Activated naive CD8-positive, alpha-beta T cell treated with anti-CD3 and anti-CD28 coated beads, Interleukin-2, amount 50 U/mL, for 16 hours (primary cell): ENCODE results near the gene VPS51.

Experiments used
- DNase-seq: peaks from one replicate; pipeline ENCODE4 v3.0.0-alpha.2; 2020; ENCODE audit warnings: low read depth, low spot score

VPS51 gene

DNA sequence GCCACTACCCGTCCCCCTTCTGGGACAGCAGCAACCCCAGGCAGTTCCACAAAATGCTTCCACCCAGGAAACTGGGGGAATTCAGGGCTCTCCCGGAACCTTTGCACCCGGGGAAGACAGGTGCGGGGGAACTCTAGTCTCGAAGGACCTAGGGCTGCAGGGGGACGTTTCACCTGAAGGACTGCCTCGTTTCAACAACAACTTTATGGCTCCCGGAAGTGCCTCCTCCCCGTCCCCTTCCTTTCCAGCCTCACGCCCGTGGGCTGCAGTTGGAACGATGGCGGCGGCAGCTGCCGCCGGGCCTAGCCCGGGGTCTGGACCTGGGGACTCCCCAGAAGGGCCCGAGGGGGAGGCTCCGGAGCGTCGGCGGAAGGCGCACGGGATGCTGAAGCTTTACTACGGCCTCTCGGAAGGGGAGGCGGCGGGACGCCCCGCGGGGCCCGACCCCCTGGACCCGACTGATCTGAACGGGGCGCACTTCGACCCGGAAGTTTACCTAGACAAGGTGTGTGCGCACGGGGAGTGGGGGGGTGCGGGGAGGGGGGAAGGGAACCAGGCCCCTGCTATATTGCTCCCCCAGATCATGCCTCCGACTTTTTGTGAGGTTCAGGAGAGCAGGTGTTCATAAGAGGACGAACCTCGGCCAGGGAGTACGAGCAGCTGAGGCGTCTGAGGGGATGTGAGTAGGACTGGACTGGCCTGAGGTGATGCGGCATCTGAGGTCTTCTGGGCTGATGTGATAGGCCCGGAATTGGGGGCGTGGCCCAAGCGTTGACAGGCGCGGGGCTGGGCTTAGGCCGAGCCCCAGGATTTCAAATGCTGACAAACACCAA lies at the start of gene VPS51:
VPS51 (plus strand) TSS at position 241 of the 833 bp plus-strand sequence; CDS start at position 278, 37 bp downstream.
- peak; percentile 60 for DNase-seq

DNA sequence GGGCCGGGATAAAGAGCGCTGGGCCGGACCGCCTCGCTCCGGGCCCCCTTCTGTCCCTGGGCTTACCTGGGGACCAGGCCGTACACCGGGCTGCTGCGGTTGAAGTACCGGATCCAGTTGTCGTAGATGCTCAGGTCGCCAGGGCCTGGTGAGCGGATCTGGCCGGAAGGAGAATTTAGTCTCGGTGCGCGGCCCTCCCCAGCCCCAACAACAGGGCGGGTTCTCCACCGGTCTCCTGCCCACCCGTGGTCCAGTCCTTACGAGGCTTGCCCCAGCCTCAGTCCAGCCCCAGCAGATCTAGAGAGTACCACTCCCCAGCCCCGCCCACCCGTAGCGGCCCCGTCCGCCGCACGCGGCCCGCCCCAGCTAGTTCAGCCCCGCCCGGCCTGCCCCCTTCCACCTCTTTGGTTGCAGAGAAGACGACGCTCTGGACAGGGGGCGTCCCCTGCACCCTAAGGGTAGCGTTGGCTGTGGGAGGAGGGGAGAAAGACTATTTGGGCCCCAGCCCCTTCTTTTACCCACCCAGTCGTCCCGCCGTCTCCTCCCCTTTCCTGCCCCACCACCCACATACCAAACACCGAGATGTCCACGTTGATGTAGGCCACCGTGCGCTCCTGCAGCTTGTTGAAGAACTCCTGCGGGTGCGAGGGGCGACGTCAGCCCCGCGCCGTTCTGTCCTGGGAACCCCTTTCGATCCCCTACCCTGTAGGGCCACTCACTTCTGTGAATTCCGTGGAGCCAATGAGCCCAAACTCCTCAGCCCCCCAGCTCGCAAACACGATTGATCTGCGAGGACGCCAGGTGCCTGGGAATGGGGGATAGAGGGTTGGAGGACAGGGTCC lies 48.2 kb upstream of the VPS51 start:
- DNase-seq: no peak

GRCh38 chr11:65051398-65051858 lies 44.6 kb upstream of the VPS51 start:
- no peak for DNase-seq

DNA sequence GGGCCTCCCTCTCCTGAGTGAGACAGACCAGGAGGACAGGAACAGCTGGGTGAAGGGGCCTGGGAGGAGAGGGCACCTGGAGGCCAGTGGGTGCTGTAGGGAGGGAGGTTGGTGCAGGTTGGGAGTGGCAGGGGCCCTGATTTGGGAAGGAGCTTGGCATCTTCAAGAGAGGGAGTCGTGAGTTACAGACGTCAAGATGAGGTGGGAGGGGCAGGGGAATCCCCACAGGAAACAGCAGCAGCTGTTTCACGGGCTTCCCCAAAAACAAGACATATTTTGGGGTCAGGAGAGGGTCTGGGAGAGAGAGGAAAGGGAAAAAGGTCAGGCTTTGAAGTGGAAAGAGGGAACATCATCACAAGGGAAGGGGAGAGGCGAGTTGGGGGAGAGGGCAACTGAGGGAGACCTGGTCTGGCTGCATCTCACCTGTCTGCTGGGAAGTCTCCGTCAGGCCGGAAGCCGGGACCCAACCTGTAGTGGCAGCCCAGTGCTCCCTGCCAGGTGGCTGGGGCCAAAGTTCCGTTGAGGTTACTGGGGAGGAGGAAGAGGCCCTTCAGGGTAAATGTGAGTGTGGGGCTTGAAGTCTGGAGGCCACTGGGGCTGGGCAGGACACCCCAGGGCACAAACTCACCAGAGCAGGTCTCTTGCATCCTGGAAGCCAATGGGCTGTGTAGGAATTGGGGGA lies 42.0 kb upstream of the VPS51 start:
- no peak for DNase-seq

DNA sequence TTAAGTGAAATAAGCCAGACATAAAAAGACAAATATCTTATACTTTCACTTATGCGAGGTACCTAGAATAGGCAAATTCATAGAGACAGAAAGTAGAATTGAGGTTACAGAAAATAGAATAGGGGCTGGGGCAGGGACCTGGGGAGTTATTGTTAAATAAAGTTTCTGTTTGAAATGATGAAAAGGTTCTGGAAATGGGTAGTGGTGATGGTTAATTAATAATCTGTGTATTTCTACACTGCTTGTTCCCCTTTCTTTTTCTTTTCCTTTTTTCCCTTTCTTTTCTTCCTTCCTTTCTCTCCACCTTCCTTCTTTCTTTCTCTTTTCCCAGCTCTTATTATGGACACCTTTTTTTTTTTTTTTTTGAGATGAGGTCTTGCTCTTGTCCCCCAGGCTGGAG lies 40.5 kb upstream of the VPS51 start:
- no peak for DNase-seq

GRCh38 chr11:65056999-65057398 lies 39.0 kb upstream of the VPS51 start:
- DNase-seq: no peak

- DNase-seq: no peak
Measured at GRCh38 chr11:65057526-65057925, 38.5 kb upstream of the VPS51 start.

- no peak for DNase-seq
Measured at GRCh38 chr11:65058012-65058411, 38.0 kb upstream of the VPS51 start.

GRCh38 chr11:65058419-65059054 lies 37.5 kb upstream of the VPS51 start, which contains the start of gene NAALADL1:
Gene NAALADL1, minus strand, starts transcription at chr11:65058553. Its CDS starts 32 bp downstream, at chr11:65058521.
- no peak for DNase-seq

DNA sequence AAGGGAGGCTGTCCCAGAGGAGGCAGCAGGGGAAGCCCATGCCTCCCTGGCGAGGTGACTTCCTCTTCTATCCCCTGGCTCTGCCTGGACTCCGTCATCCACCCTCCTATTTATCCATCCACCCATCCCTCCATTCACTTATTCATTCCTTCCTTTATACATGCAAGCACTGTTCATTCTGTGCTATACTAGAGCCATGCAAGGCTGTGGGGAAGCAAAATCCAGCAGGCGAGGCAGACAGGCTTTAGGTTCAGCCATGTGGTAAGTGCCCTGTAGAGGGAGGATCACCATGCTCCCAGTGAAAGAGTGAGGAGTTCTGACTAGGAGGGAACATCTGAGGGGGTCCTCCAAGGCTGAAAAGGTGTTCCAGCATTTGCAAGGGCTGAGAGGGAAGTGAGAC lies 36.5 kb upstream of the VPS51 start:
- no peak for DNase-seq

GRCh38 chr11:65059959-65060824 lies 35.8 kb upstream of the VPS51 start:
- DNase-seq: no peak

DNA sequence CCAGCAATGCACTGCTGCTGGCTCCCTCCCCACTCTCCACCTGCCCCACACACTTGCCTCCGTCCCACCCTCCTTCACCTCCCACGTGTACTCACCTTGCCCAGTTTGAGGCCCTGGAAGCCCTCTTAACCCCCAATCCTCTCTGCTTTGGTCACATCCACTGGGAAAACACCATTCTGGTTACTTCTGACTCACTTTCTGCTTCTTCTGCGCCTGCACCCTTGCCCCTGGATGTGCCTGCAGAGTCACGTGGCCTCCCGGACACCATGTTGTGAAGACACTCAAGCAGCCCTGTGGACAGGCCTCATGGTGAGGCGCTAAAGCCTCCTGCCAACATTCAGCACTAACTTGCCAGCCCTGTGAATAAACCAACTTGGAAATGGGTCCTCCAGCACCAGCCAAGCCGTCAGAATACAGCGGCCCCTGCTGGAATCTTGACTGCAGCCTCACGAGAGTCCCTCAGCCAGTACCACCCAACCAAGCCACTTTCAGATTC lies 35.1 kb upstream of the VPS51 start:
- no peak for DNase-seq

DNA sequence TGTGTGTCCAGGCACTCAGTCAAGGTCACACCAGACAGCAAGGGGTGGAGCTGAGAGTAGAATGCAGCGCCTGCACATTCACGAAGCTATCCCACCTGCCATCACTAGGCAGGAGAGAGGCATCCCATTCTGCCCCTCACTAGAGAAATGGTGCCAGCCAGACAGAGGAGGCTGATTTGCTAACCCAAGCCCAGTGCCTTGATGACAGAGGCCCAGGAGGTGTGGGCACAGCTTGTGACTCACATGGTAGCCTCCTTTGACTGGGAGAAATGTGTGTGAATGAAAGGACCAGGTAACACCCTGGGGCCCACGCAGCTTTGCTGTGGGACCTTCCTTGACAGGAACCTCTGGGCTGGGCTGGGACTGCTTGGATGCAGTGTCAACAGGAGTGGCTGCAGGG lies 32.5 kb upstream of the VPS51 start:
- no peak for DNase-seq

- no peak for DNase-seq
Measured at GRCh38 chr11:65064847-65065240, 31.2 kb upstream of the VPS51 start.

DNA sequence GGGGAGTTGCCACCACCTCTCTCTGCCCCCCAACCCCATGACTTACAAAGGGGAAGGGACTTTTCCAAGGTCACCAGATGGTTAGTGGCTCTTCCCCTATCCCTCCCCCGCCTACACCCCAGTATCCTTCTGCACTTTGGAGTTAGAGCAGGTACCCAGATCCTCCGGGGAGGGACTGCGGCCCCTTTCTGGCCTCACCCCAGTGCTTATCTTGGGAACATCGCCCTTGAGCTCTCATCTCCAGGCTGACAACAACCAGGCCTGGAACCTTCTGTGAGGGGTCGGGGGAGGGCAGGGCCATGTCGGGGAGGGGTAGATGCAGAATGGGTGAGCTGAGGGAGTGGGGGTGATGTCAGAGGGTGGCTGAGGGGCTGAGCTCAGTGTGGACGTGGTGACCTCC lies 30.2 kb upstream of the VPS51 start:
- no peak for DNase-seq

DNA sequence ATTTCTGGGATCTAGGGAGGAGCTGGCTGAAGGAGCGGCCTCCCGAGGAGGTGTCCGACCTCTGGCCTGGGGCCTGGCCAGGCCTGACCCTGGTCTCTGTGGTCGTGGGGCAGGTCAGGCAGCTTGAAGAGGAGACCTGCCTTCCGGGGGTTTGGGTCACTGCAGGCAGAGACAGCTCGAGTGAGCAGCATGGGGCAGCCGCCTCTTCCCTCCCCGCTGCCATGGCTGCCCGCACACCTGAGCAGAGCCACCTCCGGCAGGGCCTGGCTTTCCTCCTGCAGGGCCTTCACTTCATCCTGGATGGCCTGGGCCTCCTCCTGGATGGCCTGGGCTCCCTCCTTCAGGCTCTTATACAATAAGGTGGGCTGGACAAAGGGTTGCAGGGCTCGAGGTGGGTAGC lies 29.7 kb upstream of the VPS51 start:
- no peak for DNase-seq

DNA sequence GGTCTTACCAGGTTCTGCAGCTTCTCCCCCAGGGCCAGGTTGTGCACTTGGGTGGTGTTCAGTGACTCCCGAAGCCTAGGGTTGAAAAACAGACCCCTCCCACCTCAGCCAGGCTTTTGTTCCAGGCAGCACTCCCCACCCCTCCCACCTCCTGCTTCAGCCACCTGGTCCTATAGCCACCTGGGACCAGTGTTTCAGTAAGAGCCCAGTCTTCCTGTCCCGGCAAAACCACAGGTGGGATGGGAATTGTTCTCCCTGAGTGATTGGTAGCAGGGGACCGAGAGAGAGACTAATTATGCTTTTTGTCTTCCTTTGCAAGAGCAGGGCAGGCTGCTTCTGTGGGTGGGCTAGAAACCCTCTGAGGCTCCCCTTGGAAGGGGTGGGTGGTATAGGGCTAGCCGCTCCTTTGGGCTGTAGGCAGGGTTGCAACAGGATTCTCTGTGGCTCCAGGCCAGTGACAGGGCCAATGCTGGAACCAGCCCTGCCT lies 29.2 kb upstream of the VPS51 start:
- DNase-seq: no peak

- DNase-seq: no peak
Measured at GRCh38 chr11:65067446-65067845, 28.6 kb upstream of the VPS51 start.

DNA sequence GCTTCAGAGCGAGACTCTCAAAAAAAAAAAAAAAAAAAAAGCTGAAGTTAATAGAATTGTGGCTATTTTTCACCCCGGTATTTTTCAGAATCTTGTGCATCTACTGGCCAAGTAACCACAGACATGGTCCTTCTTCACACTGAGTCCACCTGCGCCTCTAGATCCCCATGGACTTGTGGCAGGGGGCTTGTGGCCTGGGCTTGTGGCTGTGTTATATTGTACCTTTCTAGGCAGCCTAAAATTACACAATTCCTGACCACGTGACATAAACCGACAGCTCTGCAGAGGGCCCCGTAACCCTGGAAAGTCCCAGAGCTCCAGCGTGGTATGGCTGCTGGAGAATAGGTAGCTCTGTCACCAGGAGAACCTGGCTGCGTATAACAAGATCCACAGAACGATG lies 26.8 kb upstream of the VPS51 start:
- DNase-seq: no peak
